NCI-H1694 (cell line): ENCODE results near the gene PRAMEF15.
A peak's percentile ranks its signal among the peaks of the same experiment; 100 is the strongest.
"Not testable (repeated sequence)": the region's sequence is repeated elsewhere in the genome, so short reads cannot be mapped to it uniquely, and the experiment has no call there.

Experiments used
- DNase-seq: peaks from one replicate; lab custom pipeline; 2025; lab: John Stamatoyannopoulos, UW

The PRAMEF15 gene

GRCh38 chr1:13315281-13315680 is at the start of gene PRAMEF15:
Gene PRAMEF15, plus strand, starts transcription at chr1:13315581. Its CDS starts 2,827 bp downstream, at chr1:13318408.
- DNase-seq: not testable (repeated sequence)

- DNase-seq: not testable (repeated sequence)
Measured at GRCh38 chr1:13277016-13277415, 38.4 kb upstream of the PRAMEF15 start.

- not testable (repeated sequence) for DNase-seq
Measured at GRCh38 chr1:13279617-13280016, 35.8 kb upstream of the PRAMEF15 start.

GRCh38 chr1:13285037-13285436 is 30.3 kb upstream of the PRAMEF15 start, which contains the start of gene PRAMEF8:
Gene PRAMEF8, minus strand, starts transcription at chr1:13285137. Its CDS starts 1,046 bp downstream, at chr1:13284091.
- not testable (repeated sequence) for DNase-seq

GRCh38 chr1:13289030-13289429 is 26.4 kb upstream of the PRAMEF15 start:
- DNase-seq: not testable (repeated sequence)

- not testable (repeated sequence) for DNase-seq
Measured at GRCh38 chr1:13297216-13297931, 18.0 kb upstream of the PRAMEF15 start.

- DNase-seq: not testable (repeated sequence)
Measured at GRCh38 chr1:13298699-13299098, 16.7 kb upstream of the PRAMEF15 start.

- not testable (repeated sequence) for DNase-seq
Measured at GRCh38 chr1:13302197-13302596, 13.2 kb upstream of the PRAMEF15 start.

GRCh38 chr1:13303239-13303638 is 12.1 kb upstream of the PRAMEF15 start, which contains the start of gene PRAMEF33:
Gene PRAMEF33, plus strand, starts transcription at chr1:13303539. Its CDS starts 2,416 bp downstream, at chr1:13305955.
- DNase-seq: not testable (repeated sequence)

GRCh38 chr1:13342496-13342895 is 27.1 kb downstream of the PRAMEF15 start:
- not testable (repeated sequence) for DNase-seq

- DNase-seq: not testable (repeated sequence)
Measured at GRCh38 chr1:13347034-13347433, 31.7 kb downstream of the PRAMEF15 start, which contains the start of gene PRAMEF14. Gene PRAMEF14, minus strand, starts transcription at chr1:13347134. Its CDS starts 1,820 bp downstream, at chr1:13345314.

GRCh38 chr1:13353476-13353875 is 38.1 kb downstream of the PRAMEF15 start:
- DNase-seq: not testable (repeated sequence)

- not testable (repeated sequence) for DNase-seq
Measured at GRCh38 chr1:13354475-13354874, 39.1 kb downstream of the PRAMEF15 start.

- DNase-seq: peak; percentile 40
Measured at GRCh38 chr1:13356774-13357173, 41.4 kb downstream of the PRAMEF15 start.

- DNase-seq: not testable (repeated sequence)
Measured at GRCh38 chr1:13362364-13362763, 47.0 kb downstream of the PRAMEF15 start.

GRCh38 chr1:13364928-13365327 is 49.5 kb downstream of the PRAMEF15 start:
- not testable (repeated sequence) for DNase-seq

- DNase-seq: not testable (repeated sequence)
Measured at GRCh38 chr1:13366536-13366935, 51.2 kb downstream of the PRAMEF15 start.

- DNase-seq: not testable (repeated sequence)
Measured at GRCh38 chr1:13368544-13368943, 53.2 kb downstream of the PRAMEF15 start.
